RWPE2 (cell line): ENCODE measurements around the gene TGFB1.

Experiments used
- ATAC-seq: fragments of 200-7000 bp; cut with Tn5 transposase; 3 replicates; pipeline ENCODE4 v1.9.1; 2021; ENCODE audit warnings: low read depth
- DNase-seq: peaks from one replicate; pipeline ENCODE4 v3.0.0-alpha.2; 2020; ENCODE audit warnings: low spot score
- H3K27ac ChIP-seq: fragments of 450-650 bp; 2 replicates; pipeline ENCODE4 v1.5.1; 2017; ENCODE audit warnings: mild to moderate bottlenecking; ENCODE audit not compliant: poor library complexity, severe bottlenecking
- H3K27me3 ChIP-seq: fragments of 250-450 bp; sonication (Bioruptor Pico); 2 replicates; pipeline ENCODE4 v1.5.1; 2021; ENCODE audit warnings: mild to moderate bottlenecking, moderate library complexity; ENCODE audit not compliant: insufficient read depth, poor library complexity, severe bottlenecking
- H3K36me3 ChIP-seq: fragments of 250-450 bp; sonication (Bioruptor Pico); 2 replicates; pipeline ENCODE4 v1.5.1; 2020; ENCODE audit warnings: low read depth, mild to moderate bottlenecking, moderate library complexity
- H3K4me1 ChIP-seq: fragments of 250-450 bp; sonication (Bioruptor Pico); 2 replicates; pipeline ENCODE4 v1.5.1; 2021; ENCODE audit warnings: mild to moderate bottlenecking, moderate library complexity; ENCODE audit not compliant: insufficient read depth, poor library complexity, severe bottlenecking
- H3K4me3 ChIP-seq: fragments of 250-450 bp; sonication (Bioruptor Pico); 2 replicates; pipeline ENCODE4 v1.5.1; 2021; ENCODE audit warnings: mild to moderate bottlenecking, moderate library complexity; ENCODE audit not compliant: severe bottlenecking
- H3K9me3 ChIP-seq: fragments of 250-450 bp; sonication (Bioruptor Pico); 2 replicates; pipeline ENCODE4 v1.5.1; 2021; ENCODE audit warnings: mild to moderate bottlenecking, moderate library complexity; ENCODE audit not compliant: severe bottlenecking
- TF ChIP-seq, protein P1 (sequence below): fragments of 450-650 bp; IDR thresholded peaks from one replicate; pipeline ENCODE4 v1.5.1; 2017; ENCODE audit warnings: mild to moderate bottlenecking, moderate library complexity; ENCODE audit not compliant: poor library complexity, severe bottlenecking

The TGFB1 gene

DNA sequence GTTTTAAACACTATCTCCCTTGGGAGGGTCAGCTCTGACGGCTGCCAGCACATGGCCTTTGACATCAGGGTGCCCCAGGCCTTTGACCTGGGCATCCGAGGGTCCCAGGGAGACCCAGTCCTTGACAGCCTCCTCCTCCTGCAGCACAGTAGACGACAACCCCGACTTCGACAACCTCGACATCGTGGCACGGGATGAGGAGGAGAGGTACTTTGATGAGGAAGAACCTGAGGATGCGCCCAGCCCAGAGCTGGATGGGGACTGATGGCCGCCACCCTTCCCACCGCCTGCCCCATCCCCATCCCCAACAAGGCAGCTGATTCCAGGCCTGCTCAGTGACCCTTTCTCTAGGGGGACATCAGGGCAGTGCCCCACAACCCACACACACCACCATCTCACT is 31.3 kb downstream of the TGFB1 start:
- Histone ChIP-seq H3K27me3 (no peaks in the 10 kb centered on the region), H3K4me3 (no peak overlapping the region), H3K9me3 (no peaks in the 10 kb centered on the region), H3K4me1 (peaks cover 40% of the 10 kb centered on the region), H3K36me3 (peaks cover 27% of the 10 kb centered on the region), H3K27ac (peak overlapping the region; percentile 91)
- TF ChIP-seq, protein P1, sequence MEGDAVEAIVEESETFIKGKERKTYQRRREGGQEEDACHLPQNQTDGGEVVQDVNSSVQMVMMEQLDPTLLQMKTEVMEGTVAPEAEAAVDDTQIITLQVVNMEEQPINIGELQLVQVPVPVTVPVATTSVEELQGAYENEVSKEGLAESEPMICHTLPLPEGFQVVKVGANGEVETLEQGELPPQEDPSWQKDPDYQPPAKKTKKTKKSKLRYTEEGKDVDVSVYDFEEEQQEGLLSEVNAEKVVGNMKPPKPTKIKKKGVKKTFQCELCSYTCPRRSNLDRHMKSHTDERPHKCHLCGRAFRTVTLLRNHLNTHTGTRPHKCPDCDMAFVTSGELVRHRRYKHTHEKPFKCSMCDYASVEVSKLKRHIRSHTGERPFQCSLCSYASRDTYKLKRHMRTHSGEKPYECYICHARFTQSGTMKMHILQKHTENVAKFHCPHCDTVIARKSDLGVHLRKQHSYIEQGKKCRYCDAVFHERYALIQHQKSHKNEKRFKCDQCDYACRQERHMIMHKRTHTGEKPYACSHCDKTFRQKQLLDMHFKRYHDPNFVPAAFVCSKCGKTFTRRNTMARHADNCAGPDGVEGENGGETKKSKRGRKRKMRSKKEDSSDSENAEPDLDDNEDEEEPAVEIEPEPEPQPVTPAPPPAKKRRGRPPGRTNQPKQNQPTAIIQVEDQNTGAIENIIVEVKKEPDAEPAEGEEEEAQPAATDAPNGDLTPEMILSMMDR = no peak
- DNase-seq (no peak), ATAC-seq (no peak)

DNA sequence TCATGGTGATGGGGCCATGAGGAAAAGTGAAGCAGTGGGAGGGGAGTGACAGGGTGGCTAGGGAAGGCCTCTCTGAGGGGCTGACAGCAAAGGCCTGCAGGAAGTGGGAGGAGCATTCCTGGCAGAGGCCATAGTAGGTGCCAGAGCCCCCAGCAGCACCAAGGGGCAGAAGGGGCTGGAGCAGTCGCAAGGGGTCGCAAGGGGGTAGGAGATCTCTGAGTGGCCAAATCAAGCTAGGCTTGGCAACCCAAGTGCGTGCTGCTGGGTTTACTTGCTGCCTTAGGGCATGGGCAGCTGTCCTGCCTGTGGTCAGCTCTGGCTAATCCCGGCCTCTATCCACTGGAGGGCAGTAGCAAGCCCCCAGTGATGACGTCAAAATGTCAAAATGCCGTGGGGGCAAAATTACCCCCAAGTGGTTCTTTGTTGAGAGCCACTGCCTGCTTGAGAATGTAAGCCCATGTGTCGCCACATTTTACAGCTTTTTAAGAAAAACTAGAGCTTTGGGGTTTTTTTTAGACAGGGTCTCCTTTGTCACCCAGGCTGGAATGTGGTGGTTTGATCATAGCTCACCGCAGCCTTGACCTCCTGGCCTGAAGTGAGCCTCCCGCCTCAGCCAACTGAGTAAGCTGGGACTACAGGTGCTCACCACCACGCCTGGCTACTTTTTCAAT is 32.0 kb downstream of the TGFB1 start:
- H3K36me3 ChIP-seq = peaks cover 30% of the 10 kb centered on the region
- H3K9me3 ChIP-seq = no peaks in the 10 kb centered on the region
- TF ChIP-seq, protein P1 = peak; percentile 60
- H3K27ac ChIP-seq = peak overlapping the region; percentile 91
- DNase-seq = no peak
- ATAC-seq = no peak
- no peak overlapping the region for H3K4me3 ChIP-seq
- H3K27me3 ChIP-seq = no peaks in the 10 kb centered on the region
- H3K4me1 ChIP-seq = peaks cover 33% of the 10 kb centered on the region

DNA sequence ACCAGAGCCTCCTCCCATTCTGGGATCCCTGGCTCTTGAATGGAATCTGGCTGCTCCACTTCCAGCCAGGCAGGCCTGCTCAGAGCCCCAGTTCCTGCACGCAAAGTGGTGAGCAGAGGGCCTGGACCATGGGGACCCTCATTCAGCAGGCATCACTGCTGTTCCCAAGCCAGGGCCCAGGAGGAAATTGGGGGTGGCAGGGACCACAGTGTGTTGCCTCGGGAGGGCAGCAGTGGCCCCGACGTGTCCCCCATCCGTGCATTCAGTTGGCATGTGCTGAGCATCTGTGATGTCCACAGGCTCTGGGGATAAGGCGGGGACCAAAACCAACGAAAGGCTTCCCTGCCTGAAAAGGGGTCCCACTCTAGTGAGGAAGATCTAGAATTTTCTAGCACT is 32.5 kb downstream of the TGFB1 start:
- H3K27me3 ChIP-seq = no peaks in the 10 kb centered on the region
- no peaks in the 10 kb centered on the region for H3K9me3 ChIP-seq
- DNase-seq (no peak), ATAC-seq (no peak)
- H3K36me3 ChIP-seq = peaks cover 35% of the 10 kb centered on the region
- no peak overlapping the region for H3K4me3 ChIP-seq
- peaks cover 28% of the 10 kb centered on the region for H3K4me1 ChIP-seq
- no peak overlapping the region for H3K27ac ChIP-seq
- TF ChIP-seq, protein P1 = no peak

DNA sequence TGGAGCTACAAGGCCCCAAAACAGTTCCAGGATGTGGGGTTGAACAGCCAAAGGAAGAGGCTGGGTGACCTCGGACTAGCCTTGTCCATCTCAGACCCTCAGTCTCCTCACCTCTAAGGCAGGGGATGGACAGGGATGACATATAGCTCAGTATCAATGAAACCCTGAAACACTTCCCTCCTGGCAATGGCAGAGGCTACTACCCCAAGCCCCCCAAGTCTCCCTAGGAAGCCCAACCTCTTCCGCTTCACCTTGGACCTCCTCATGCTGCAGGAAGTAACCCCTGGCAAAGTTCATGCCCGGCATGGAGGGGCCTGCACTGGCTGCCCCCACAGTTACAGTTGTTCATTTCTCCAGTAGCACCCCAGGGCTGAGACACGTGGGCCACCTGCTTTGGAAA is 33.2 kb downstream of the TGFB1 start:
- DNase-seq (no peak), ATAC-seq (no peak)
- Histone ChIP-seq H3K27ac (no peak overlapping the region), H3K4me1 (peaks cover 24% of the 10 kb centered on the region), H3K36me3 (peaks cover 41% of the 10 kb centered on the region), H3K9me3 (no peaks in the 10 kb centered on the region), H3K4me3 (no peak overlapping the region), H3K27me3 (no peaks in the 10 kb centered on the region)
- TF ChIP-seq, protein P1 = no peak

DNA sequence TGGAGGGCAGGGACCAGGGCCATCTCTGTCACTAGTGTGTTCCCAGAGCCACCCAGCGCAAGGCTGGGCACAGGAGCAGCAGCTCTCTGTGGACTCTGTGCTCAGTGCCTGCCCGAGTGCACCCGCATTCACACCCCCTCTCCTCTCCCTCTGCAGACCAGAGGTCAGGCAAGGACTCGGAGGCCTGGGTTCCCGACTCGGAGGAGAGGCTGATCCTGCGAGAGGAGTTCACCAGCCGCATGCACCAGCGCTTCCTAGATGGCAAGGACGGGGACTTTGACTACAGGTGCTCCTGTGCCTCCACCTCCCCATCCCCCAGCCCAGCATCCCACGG is 33.6 kb downstream of the TGFB1 start:
- TF ChIP-seq, protein P1 = no peak
- no peak for ATAC-seq
- Histone ChIP-seq H3K27me3 (no peaks in the 10 kb centered on the region), H3K4me1 (peaks cover 24% of the 10 kb centered on the region), H3K36me3 (peaks cover 41% of the 10 kb centered on the region), H3K9me3 (no peaks in the 10 kb centered on the region), H3K4me3 (no peak overlapping the region), H3K27ac (no peak overlapping the region)
- no peak for DNase-seq
